NCI-H1417 (cell line): ENCODE results near the gene NDUFAF7.
"Not testable (repeated sequence)": the region's sequence is repeated elsewhere in the genome, so short reads cannot be mapped to it uniquely, and the experiment has no call there.

Experiments
- DNase-seq, 3 experiments: peaks; one replicate each; lab custom pipeline; 2025; lab: John Stamatoyannopoulos, UW

Gene NDUFAF7, protein sequence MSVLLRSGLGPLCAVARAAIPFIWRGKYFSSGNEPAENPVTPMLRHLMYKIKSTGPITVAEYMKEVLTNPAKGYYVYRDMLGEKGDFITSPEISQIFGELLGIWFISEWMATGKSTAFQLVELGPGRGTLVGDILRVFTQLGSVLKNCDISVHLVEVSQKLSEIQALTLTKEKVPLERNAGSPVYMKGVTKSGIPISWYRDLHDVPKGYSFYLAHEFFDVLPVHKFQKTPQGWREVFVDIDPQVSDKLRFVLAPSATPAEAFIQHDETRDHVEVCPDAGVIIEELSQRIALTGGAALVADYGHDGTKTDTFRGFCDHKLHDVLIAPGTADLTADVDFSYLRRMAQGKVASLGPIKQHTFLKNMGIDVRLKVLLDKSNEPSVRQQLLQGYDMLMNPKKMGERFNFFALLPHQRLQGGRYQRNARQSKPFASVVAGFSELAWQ

DNA sequence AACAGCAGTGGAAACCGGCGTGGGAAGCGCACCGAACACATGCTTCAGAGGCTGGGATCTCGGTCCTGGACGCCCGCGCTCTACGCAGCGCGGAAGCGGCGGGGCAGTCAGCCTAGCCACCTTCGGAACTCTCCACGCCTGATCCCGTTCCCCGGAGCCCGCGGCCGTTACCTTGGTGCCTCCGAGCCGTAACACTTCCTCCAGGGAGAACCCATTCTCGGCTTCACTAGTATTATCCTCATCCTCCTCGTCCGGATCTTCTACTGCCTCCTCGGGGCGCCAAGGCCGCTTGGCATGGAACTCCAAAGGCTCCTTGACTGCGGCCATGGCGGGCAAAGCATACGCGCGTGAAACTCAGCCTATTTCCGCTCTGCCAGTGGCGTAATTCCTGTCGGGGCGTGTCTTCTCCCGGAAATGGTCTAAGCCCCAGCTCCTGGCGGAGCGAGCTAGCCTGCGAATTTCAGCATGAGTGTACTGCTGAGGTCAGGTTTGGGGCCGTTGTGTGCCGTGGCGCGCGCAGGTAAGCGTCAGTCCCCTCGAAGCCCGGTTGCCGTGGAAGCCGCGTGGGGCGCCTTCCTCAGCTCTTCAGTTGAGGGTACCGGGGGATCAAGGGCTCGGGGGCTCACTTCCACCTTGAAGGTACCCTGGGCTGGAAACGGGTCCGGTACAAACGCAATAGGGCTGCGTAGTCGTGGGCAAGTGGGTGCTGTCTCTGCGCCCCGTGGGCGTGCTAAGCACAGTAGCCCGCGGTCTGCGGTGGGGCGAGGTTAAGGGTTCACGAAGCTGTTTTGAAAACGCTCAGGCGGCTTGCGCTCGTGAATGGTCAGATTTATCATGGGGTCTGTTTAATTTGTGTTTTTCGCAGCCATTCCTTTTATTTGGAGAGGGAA is at the start of gene NDUFAF7, which contains the start of gene CEBPZ:
NDUFAF7 (plus strand) TSS at position 418 of the 890 bp plus-strand sequence; CDS start at position 466, 48 bp downstream.
CEBPZ (minus strand) TSS at position 356 of the 890 bp plus-strand sequence; CDS start at position 327, 29 bp downstream.
- peak; percentile 92 to 97 (median 94) for DNase-seq

DNA sequence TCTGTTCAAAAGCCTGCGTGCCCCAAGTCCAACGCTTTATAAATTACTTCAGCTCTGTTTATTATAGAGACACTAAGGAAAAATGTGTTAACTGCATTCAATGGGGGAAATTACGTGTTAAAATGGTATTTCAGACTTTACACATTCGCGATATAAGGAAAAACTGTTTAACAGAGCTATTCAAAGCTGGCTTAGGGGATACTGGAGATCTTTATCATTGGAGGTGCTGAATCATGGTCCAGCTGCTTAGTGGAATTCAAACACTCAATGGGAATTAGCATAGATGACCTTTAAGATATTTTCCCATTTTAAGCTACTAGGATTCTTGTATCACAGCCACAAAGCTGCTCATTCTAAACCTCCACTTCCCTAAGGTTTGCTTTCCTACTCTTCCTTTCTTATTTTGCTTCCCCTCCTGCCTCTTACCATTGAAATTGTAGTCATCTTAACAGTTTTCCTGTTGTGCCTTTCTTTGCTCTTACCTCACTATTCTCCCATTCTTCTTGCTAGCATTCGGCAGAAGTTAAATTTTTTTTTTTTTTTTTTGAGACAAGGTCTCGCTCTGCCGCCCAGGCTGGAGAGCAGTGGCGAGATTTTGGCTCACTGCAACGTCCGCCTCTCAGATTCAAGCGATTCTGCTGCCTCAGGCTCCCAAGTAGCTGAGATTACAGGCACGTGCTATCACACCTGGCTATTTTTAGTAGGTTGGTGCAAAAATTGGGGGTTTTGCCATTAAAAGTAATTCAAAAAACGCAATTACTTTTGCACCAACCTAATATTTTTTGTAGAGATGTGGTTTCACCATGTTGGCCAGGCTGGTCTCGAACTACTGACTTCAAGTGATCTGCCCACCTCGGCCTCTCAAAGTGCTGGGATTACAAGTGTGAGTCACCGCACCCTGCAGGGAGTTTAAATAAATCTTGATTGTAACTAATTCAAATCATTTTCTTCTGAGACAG is 49.5 kb upstream of the NDUFAF7 start:
- DNase-seq, result no peak

DNA sequence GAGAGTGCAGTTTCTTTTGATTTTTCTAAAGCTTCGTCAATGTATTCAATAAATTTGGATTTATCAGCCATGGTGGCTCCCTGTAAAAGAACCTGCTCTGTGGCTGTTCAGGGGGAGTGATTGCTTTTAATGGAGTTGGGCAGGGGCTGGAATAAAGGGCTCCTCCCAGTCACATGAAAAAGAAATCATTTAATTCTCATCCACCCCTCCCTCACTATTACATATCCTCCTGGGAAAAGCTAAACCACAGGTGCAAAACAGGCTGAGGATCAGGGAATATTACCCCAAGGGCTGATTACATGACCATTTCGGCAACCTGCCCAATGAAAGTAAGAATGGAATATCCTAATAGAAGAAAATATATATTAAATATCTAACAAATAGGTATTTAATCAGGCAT is 42.9 kb upstream of the NDUFAF7 start, which contains the start of gene SULT6B1:
SULT6B1 (minus strand) TSS at position 101 of the 400 bp plus-strand sequence; CDS start at position 71, 30 bp downstream.
- DNase-seq, result no peak

DNA sequence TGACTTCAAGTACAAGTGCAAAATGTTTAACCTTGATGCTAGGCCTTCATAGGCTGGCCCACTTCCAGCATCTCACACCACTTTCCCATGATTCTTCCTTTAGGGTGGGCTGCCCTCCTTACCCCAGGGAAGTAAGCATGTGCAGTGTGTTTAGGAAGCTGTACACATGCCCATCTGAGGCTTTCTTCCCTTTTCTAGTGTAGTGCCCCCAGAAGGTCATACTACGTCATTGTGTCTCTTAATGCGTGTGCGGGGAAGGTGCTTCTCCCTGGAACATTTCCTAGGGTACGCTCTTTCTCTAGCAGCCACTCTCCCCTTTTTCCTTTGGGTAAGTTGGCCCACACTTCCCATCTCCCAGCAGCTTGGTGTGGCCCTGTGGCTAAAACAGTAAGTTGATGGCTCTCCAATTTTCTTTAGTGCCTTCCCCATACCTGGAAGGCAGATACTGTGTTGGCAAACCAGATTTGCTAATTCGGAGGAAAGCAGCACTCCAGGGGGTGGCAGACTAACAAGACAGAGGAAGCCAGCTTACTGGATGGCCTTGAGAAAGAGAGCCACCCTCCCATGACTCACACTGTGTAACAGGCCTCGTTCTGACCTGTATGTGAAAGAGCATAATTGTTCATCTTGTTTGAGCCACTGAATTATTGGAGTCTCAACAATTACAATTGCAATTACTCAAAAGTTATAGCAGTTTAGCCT is 41.9 kb upstream of the NDUFAF7 start:
- DNase-seq, result peak in 1 of 3 experiments; percentile 45

DNA sequence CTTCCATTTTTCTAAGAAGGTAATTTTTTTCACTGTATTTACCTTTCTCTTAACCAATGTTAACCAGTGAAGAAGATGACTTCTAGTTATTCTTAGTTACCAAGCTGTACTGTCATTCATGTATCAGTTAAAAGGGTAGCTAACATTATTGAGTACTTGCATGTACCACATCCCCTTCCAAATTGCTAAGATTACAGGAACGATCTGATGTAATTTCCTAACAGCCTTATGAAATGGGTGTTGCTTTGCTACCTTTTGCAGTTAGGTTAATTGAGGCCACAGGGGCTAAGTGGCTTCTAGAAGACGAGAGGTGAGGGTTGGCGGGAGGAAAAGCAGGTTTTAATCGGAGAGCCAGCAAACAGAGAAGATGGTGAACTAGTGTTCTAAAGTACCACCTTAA is 41.2 kb upstream of the NDUFAF7 start:
- DNase-seq, result no peak

DNA sequence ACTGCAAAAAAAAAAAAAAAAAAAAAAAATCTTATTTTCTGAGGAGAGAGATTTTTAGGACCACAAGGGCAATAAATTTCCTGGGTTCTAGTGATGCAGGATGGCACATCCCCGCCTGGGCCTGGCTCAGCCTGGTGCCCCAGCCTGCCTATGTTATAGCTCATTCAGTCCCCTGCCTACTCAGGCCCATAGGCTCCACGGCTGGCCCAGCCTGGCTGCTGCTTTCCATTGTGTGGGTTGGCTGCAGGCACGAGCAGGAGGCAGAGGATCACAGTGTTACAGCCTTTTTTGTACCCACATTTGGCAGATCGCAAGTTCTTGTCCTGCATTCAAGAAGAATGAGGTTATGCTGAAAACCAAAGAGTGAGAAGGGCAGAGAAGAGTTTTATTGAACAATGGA is 40.2 kb upstream of the NDUFAF7 start:
- no peak for DNase-seq

DNA sequence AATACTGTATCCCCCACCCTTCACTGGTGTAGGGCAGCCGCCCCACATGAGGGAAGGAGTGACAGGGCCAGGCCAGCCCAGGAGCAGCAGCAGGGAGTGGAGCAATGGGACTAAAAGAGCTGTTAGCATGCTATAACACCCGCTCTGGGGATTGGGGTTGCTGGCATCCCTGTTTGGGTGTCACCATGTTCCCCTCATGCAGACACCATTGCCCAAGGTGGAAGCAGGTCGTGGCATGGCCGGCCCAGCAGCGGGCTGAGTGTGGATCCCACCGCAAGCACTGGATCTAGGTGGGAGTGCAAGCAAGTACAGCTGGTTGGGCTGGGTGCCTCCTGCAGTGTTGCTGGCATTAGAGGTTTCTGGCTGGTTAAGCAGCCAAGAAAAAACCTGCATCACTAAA is 39.7 kb upstream of the NDUFAF7 start:
- no peak for DNase-seq

DNA sequence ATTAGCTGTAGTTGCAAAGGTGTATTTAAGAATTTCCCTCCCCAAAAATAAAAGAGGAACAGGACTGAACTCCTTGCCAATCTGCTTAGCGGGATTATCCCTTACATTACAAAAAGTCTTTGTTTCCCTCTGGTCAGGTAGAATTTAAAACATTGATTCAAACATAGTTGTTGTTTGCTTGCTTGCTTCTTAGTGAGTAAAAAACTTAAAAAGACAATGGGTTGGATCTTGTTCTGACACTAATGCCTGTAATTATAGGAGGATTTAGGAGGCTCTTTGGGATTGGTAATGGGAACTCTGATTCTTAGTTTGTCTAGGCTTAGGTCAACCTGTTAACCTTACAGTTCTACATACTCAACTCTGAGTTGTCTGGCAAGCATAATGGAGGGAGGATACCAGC is 38.9 kb upstream of the NDUFAF7 start:
- DNase-seq, result no peak

DNA sequence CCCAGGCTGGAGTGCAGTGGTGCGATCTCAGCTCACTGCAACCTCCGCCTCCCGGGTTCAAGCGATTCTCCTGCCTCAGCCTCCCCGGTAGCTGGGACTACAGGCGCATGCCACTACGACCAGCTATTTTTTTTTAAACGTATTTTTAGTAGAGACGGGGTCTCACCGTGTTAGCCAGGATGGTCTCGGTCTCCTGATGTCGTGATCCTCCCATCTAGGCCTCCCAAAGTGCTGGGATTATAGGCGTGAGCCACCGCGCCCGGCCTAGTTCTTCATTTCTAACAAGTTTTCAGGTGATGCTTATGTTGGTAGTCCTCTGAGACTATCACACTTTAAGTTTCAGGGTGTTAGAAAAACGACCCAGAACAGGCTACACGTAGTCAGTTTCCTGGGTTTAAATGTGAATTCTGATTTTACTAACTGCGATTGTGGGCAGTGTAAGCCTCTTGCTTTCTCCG is 35.6 kb upstream of the NDUFAF7 start:
- DNase-seq, result not testable (repeated sequence)

DNA sequence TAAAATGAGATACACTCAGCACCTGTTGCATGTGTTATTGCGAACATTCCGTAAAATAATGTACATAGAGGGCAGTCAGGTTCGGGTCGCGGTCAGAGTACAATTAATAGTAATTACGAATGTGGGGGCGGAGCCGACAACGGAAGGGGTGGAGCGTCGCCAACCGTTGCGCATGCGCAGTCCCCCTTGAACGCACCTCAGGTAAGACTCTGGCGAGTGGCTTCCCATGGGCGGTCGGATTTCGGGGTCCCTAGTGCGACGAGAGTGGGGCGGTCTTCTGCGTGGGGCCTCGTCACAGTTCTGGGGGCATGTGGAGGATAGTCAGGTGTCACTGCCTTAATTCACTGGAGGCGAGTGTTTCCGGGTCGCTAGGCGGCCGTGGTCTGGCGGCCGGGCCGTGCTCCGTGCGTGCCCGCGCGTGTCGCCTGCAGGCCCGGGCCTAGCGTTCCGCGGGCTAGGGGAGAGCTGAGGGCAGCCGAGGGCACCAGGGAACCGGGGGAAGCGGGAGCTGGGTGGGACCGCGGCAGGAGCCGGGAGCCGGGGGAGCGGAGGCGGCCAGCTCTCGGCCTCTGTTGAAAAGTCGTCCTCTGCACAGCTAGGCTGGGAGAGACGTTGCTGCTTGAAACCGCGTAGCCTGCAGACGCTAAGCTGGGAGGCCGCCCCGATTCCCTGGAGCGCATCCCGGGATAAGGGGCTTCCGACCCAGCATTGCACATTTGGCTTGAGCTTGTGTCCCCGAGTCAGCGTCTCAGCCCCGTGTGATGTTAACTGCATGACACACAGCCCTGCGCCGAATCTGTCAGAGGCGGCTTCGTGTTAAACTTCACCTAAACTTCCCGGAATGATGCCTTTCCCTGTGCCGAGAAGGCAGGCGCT is 34.9 kb upstream of the NDUFAF7 start, which contains the start of gene CEBPZOS:
CEBPZOS (plus strand) TSS at position 177 of the 876 bp plus-strand sequence. CDS start 3,209 bp downstream, outside the sequence.
- peak; percentile 86 to 94 (median 94) for DNase-seq

DNA sequence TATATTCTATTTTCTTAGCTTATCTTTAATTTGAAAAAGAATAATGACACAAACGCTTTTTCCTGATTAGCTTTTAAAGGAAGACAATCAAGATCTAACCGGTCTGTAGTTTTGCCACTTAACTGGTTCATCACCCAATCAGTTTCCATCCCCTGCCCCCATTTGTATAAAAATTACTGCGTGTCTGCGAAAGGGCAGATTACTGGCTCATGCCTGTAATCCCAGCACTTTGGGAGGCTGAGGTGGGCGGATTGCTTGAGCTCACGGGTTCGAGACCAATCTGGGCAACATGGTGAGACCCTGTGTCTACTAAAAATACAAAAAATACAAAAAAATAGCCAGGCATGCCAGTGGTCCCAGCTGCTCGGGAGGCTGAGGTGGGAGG is 32.8 kb upstream of the NDUFAF7 start:
- DNase-seq, result no peak

DNA sequence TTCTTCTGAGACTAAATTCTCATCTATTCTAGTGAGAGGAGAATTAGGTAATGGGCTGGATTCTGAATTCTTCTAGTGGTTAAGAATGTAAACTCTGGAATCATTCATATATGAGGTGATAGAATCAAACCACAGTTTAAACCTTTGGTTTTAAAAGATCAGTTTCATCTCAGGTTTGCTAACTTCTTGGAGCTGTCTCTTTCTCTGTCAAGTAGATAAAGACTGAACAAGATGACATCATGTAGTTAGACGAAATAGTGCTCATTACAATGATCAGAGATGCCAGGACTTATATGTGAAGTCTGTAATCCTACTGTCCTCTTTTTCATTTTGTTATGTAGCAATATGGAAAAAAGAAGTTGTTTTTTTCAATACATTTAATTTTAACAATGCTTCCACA is 30.2 kb upstream of the NDUFAF7 start:
- no peak for DNase-seq

DNA sequence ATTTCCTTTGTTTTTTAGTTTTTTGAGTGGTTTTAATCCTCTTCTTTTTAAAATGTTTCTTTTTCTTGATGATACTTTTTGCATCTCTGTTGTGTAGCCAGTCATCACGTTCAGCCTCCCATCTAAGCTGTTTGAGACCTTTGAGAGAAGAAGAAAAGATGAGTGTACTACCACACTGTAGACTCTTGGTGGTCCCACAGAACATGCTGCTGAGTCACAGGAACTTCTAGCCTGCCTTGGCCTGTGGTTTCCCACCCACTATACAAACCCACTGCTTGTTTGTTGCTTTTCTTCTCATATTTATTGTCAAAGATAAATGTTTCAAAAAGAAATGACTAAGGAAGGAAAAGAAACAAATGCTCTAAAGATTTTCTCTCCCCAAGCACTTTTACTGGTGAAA is 29.7 kb upstream of the NDUFAF7 start:
- peak in 1 of 3 experiments; percentile 6 for DNase-seq

DNA sequence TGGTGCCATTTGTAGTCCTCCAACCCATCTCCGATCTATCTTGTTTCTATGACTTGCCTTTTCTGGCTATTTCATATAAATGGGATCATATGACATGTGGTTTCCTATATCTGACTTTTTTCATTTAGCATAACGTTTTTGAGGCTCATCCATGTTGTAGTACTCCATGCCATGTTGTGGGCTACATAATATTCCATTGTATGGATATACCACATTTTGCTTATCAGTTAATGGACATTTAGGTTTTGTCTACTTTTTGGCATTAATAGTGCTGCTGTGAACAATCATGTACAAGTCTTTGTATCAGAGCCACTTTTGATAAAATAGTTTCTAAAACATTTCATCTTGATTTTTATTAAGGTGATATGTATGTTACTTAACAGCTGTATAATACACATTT is 27.8 kb upstream of the NDUFAF7 start:
- no peak for DNase-seq

DNA sequence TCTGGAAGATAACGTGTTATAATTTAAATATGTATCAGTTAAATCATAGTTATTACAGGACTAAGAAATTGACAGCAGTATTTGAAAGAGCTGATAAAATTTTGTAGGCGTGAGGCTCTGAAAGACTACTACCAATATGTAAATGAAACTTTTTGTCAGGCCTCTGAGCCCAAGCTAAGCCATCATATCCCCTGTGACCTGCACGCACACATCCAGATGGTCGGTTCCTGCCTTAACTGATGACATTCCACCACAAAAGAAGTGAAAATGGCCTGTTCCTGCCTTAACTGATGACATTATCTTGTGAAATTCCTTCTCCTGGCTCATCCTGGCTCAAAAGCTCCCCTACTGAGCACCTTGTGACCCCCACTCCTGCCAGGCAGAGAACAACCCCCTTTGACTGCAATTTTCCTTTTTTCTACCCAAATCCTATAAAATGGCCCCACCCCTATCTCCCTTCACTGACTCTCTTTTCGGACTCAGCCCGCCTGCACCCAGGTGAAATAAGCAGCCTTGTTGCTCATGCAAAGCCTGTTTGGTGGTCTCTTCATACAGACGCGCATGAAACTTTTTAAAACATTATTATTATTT is 26.3 kb upstream of the NDUFAF7 start:
- DNase-seq, result not testable (repeated sequence)

DNA sequence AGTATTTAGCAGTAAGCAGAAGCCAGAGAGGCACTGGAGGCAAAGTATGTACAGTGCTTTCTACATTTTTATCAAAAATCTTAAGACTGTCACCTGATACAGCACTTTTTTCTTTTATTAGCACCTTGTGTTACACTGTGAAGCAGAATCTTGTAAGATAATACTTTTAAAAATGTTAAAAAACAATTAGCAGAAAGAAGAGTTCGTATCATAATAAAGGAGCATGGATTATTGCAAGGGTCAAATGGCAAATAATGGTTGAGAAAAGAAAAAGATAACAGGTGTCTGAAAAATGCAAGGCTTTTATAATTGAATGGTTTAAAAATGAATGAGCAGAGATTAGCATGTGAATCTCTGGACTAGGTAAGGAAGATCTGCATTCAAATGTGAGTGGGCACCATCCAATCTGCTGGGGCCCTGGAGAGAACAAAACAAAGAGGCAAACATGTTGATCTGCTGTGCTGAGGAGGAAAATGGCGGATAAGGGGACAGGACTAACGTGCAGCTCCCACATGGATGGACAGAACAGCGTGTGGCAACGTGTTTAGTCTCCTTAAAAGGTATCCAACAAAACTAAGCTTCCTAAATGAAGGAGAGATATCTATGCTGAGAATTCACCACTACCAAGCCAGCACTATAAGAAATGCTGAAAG is 25.6 kb upstream of the NDUFAF7 start:
- DNase-seq, result no peak

DNA sequence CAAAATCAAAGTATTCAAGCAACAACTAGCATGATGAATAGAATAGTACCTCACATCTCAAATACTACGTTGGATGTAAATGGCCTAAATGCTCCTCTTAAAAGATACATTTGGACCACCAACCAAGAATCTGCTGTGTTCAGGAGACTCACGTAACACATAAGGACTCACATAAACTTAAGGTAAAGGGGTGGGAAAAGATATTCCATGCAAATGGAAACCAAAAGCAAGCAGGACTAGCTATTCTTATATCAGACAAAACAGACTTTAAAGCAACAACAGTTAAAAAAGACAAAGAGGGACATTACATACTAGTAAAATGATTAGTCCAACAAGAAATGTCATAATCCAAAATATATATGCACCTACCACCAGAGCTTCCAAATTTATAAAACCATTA is 24.7 kb upstream of the NDUFAF7 start:
- DNase-seq, result not testable (repeated sequence)

DNA sequence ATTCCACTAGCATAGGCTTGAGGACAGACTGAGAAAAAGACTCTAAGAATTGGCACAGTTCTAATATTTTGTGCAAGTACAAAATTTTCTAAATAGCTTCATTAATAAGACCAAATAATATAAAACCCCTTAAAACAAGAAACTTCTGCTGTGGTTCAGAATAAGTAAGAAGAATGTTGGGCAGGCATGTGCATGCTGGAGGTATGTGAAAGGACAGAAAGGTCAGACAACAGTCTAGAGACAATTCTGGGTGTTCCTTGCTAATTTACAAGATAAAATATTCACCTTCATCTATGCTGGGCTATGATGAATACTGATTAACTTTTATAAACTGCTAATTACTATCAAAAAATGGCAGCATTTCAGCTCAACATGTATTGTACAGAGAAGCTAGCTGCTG is 20.2 kb upstream of the NDUFAF7 start:
- no peak for DNase-seq

DNA sequence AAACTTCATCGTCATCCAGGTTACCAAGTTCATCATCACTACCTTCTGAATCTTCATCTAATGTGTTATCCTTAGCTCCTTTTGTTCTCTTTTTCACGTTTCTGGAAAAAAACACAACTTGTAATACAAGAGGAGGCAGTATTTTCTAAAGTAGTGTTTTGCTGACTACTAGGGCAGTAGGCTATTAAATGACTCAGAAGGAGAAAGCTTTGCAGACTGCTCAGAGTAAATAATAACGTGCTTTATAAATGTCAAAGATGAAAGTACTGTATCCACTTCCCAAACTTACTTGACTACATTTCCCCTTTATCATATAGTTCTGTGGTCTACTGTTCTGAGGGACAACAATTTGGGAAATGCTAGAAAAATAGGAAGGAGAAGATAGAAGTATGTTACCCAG is 19.5 kb upstream of the NDUFAF7 start:
- no peak for DNase-seq
